ENCODE data around the gene PHYHD1.

Gene PHYHD1

DNA sequence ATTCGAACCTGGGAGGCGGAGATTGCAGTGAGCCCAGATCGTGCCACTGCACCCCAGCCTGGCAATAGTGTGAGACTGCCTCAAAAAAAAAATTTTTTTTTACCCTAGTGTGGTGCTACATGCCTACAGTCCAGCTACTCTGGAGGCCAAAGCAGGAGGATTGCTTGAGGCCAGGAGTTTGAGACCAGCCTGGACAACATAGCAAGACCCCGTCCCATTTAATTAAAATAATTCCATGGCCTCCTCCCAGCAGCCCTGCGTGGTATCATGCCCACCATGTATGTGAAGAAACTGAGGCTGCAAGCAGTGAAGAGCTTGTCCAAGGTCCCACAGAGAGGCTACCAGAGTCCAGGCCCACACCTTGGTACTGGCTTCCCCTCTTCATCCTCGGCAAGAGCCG lies 19.4 kb upstream of the PHYHD1 start:
- Histone ChIP-seq H4K20me1 (ENCODE audit: control insufficient read depth, insufficient read depth, low read depth, low read length) (no peaks in the 10 kb centered on the region), H3K79me2 (ENCODE audit: control insufficient read depth, low read length) (peaks cover 7% of the 10 kb centered on the region), H3K27ac (ENCODE audit: low read depth, low read length) (peak overlapping the region; percentile 57; the same call in 1 of the 2 replicates), H3F3A (ENCODE audit: control insufficient read depth, insufficient read depth) (no peaks in the 10 kb centered on the region), H3K9me2 (replicated peaks; ENCODE audit: control insufficient read depth, low read length) (no peaks in the 10 kb centered on the region), H3K9me3 (ENCODE audit: control insufficient read depth, insufficient read depth, low read length) (no peaks in the 10 kb centered on the region), H3K4me1 (ENCODE audit: control insufficient read depth, low read length) (peaks cover 20% of the 10 kb centered on the region), H3K27me3 (ENCODE audit: control insufficient read depth, low read length) (no peaks in the 10 kb centered on the region), H3K4me2 (ENCODE audit: low read length) (peak overlapping the region; percentile 64), H3K36me3 (ENCODE audit: control insufficient read depth, low read length) (peaks cover 6% of the 10 kb centered on the region; the same call in 1 of the 2 replicates), H3K4me3 (ENCODE audit: low read length) (no peak overlapping the region)
- TF ChIP-seq EZH2phosphoT487 (IDR thresholded peaks at IDR 0.05; ENCODE audit: borderline replicate concordance, low read length) = no peak
- TF ChIP-seq, protein P1, sequence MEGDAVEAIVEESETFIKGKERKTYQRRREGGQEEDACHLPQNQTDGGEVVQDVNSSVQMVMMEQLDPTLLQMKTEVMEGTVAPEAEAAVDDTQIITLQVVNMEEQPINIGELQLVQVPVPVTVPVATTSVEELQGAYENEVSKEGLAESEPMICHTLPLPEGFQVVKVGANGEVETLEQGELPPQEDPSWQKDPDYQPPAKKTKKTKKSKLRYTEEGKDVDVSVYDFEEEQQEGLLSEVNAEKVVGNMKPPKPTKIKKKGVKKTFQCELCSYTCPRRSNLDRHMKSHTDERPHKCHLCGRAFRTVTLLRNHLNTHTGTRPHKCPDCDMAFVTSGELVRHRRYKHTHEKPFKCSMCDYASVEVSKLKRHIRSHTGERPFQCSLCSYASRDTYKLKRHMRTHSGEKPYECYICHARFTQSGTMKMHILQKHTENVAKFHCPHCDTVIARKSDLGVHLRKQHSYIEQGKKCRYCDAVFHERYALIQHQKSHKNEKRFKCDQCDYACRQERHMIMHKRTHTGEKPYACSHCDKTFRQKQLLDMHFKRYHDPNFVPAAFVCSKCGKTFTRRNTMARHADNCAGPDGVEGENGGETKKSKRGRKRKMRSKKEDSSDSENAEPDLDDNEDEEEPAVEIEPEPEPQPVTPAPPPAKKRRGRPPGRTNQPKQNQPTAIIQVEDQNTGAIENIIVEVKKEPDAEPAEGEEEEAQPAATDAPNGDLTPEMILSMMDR (IDR thresholded peaks at IDR 0.05; ENCODE audit: low read depth, low read length, poor library complexity, severe bottlenecking) = no peak

GRCh38 chr9:128901822-128902221 lies 19.0 kb upstream of the PHYHD1 start:
- Histone ChIP-seq H3K4me3 (ENCODE audit: low read length) (peak overlapping the region; percentile 29), H3K4me2 (ENCODE audit: low read length) (peak overlapping the region; percentile 64), H3K79me2 (ENCODE audit: control insufficient read depth, low read length) (peaks cover 7% of the 10 kb centered on the region), H4K20me1 (ENCODE audit: control insufficient read depth, insufficient read depth, low read depth, low read length) (no peaks in the 10 kb centered on the region), H3F3A (ENCODE audit: control insufficient read depth, insufficient read depth) (no peaks in the 10 kb centered on the region), H3K9me3 (ENCODE audit: control insufficient read depth, insufficient read depth, low read length) (no peaks in the 10 kb centered on the region), H3K27ac (ENCODE audit: low read depth, low read length) (peak overlapping the region; percentile 57), H3K27me3 (ENCODE audit: control insufficient read depth, low read length) (no peaks in the 10 kb centered on the region), H3K9me2 (replicated peaks; ENCODE audit: control insufficient read depth, low read length) (no peaks in the 10 kb centered on the region), H3K36me3 (ENCODE audit: control insufficient read depth, low read length) (peaks cover 6% of the 10 kb centered on the region; the same call in 1 of the 2 replicates), H3K4me1 (ENCODE audit: control insufficient read depth, low read length) (peaks cover 20% of the 10 kb centered on the region)
- TF ChIP-seq EZH2phosphoT487 (IDR thresholded peaks at IDR 0.05; ENCODE audit: borderline replicate concordance, low read length) = no peak
- TF ChIP-seq, protein P1 (IDR thresholded peaks at IDR 0.05; ENCODE audit: low read depth, low read length, poor library complexity, severe bottlenecking) = no peak

DNA sequence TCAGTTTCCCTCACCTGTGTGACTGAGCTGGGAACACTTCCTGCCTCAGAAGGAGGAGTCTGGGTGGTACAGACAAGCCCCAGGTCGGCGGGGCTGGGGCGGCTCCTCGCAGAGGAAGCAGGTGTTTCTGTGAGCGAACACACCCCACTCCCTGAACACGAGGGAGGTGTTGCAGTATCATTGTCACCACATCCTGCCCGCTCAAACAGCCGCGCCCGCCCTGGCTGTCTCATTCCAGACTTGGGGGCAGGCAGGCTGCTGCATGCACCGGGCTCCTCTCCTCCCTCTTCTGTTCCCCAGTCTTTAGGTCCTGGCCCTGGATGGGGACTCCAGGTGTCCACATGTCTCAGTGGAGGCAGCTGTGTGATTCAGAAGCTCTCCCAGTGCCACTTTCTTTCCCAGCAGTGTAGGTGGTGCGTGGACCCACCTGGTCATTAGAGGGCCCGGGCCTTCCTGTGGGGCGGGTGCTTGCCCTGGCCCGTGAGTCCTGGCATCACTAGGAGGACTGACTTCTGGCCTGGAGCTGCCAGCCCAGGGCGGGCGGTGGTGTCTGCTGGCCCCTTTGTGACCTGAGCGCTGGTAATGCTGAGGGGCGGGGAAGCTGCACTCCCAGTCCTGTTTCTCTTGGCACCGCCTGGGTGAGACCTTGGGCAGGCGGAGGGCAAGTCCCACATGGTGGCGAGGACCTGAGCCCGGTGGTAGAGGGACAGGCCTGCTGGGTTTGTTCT lies 18.3 kb upstream of the PHYHD1 start:
- peaks cover 7% of the 10 kb centered on the region for H3K79me2 ChIP-seq (ENCODE audit: control insufficient read depth, low read length)
- H3K4me1 ChIP-seq (ENCODE audit: control insufficient read depth, low read length) = peaks cover 20% of the 10 kb centered on the region
- H3K4me3 ChIP-seq (ENCODE audit: low read length) = peak overlapping the region; percentile 33
- H3K9me2 ChIP-seq (replicated peaks; ENCODE audit: control insufficient read depth, low read length) = no peaks in the 10 kb centered on the region
- H3K36me3 ChIP-seq (ENCODE audit: control insufficient read depth, low read length) = peaks cover 10% of the 10 kb centered on the region
- TF ChIP-seq EZH2phosphoT487 (IDR thresholded peaks at IDR 0.05; ENCODE audit: borderline replicate concordance, low read length) = no peak
- TF ChIP-seq, protein P1 (IDR thresholded peaks at IDR 0.05; ENCODE audit: low read depth, low read length, poor library complexity, severe bottlenecking) = no peak
- no peaks in the 10 kb centered on the region for H4K20me1 ChIP-seq (ENCODE audit: control insufficient read depth, insufficient read depth, low read depth, low read length)
- no peaks in the 10 kb centered on the region for H3K9me3 ChIP-seq (ENCODE audit: control insufficient read depth, insufficient read depth, low read length)
- H3K27me3 ChIP-seq (ENCODE audit: control insufficient read depth, low read length) = no peaks in the 10 kb centered on the region
- peak overlapping the region; percentile 64 for H3K4me2 ChIP-seq (ENCODE audit: low read length)
- H3K27ac ChIP-seq (ENCODE audit: low read depth, low read length) = peak overlapping the region; percentile 57
- no peaks in the 10 kb centered on the region for H3F3A ChIP-seq (ENCODE audit: control insufficient read depth, insufficient read depth)

All from DOHH2 (cell line).